H1 (cell line): ENCODE measurements around the gene GNAI1. TPM values are rescaled to one million over a fixed set of nuclear protein-coding genes. Genes with fewer than 3 reads are reported as not detected.

Source experiments
- ASH2L ChIP-seq: fragments of 200-600, 300-600 bp; sonication (generic); IDR thresholded peaks from one replicate; pipeline ENCODE4 v1.7.1; 2017; ENCODE audit warnings: low read length
- BCL11A ChIP-seq, 2 experiments: IDR thresholded peaks; one replicate each; pipeline ENCODE4 v1.6.1; 2011; ENCODE audit warnings: low read depth in 2 of 2, low read length in 2 of 2, mild to moderate bottlenecking in 2 of 2
- CBX5 ChIP-seq: fragments of 300-800, 300-1000 bp; sonication (generic); IDR thresholded peaks from 2 replicates; pipeline ENCODE4 v1.7.1; 2016; ENCODE audit warnings: antibody characterized with exemption, low read length, low read depth
- CBX8 ChIP-seq: fragments of 300-800, 300-1000 bp; sonication (generic); IDR thresholded peaks from 2 replicates; pipeline ENCODE4 v1.7.1; 2016; ENCODE audit warnings: low read depth, low read length, borderline replicate concordance
- CHD1 ChIP-seq: IDR thresholded peaks from 2 replicates; pipeline ENCODE4 v1.6.1; 2012; ENCODE audit warnings: low read depth, low read length, improper control_type of control experiment
- CREB1 ChIP-seq: IDR thresholded peaks from 2 replicates; pipeline ENCODE4 v1.6.1; 2012; ENCODE audit warnings: inconsistent platforms
- CTBP2 ChIP-seq: IDR thresholded peaks from 2 replicates; pipeline ENCODE4 v1.7.0; 2011; ENCODE audit warnings: borderline replicate concordance, mild to moderate bottlenecking, moderate library complexity, mixed read lengths, low read length; ENCODE audit not compliant: insufficient read depth, insufficient read length
- EZH2 ChIP-seq: fragments of 200-600 bp; sonication (generic); IDR thresholded peaks from 2 replicates; pipeline ENCODE4 v1.7.1; 2012; ENCODE audit warnings: low read depth, mild to moderate bottlenecking, moderate library complexity, low read length, inconsistent platforms; ENCODE audit not compliant: severe bottlenecking
- GTF2F1 ChIP-seq: IDR thresholded peaks from 2 replicates; pipeline ENCODE4 v1.6.1; 2012; ENCODE audit warnings: low read depth, low read length, improper control_type of control experiment, borderline replicate concordance
- HDAC2 ChIP-seq, 2 experiments: fragments of 300-600 bp in 1 of 2; sonication (generic) in 1 of 2; IDR thresholded peaks; 2 replicates each; pipeline ENCODE4 v1.6.1; 2011 to 2012; ENCODE audit warnings: low read depth in 2 of 2, low read length in 2 of 2, mild to moderate bottlenecking in 2 of 2, moderate library complexity in 2 of 2, borderline replicate concordance in 1 of 2, inconsistent platforms in 1 of 2
- JUN ChIP-seq: IDR thresholded peaks from 2 replicates; pipeline ENCODE4 v1.6.1; 2011; ENCODE audit warnings: low read depth, mild to moderate bottlenecking, improper control_type of control experiment, low read length
- JUND ChIP-seq: IDR thresholded peaks from 2 replicates; pipeline ENCODE4 v1.6.1; 2011; ENCODE audit warnings: mild to moderate bottlenecking, improper control_type of control experiment, low read length
- KDM1A ChIP-seq: fragments of 200-600, 300-600 bp; sonication (generic); IDR thresholded peaks from 2 replicates; pipeline ENCODE4 v1.7.1; 2016; ENCODE audit warnings: mild to moderate bottlenecking, low read length, borderline replicate concordance
- KDM5A ChIP-seq: fragments of 200-600 bp; IDR thresholded peaks from 2 replicates; pipeline ENCODE4 v1.7.1; 2012; ENCODE audit warnings: mild to moderate bottlenecking, low read length, inconsistent platforms, mixed read lengths
- NRF1 ChIP-seq: IDR thresholded peaks from 2 replicates; pipeline ENCODE4 v1.6.1; 2011; ENCODE audit warnings: mild to moderate bottlenecking, low read depth, low read length, improper control_type of control experiment
- PHF8 ChIP-seq: fragments of 200-600 bp; sonication (generic); conservative IDR thresholded peaks from 2 replicates; pipeline ENCODE4 v1.7.1; 2012; ENCODE audit warnings: low read depth, mild to moderate bottlenecking, inconsistent platforms, low read length, moderate library complexity
- RAD21 ChIP-seq, 2 experiments: IDR thresholded peaks in 1 of 2; conservative IDR thresholded peaks in 1 of 2; 2 replicates each; pipeline ENCODE4 v1.6.1; 2011; ENCODE audit warnings: low read depth in 2 of 2, low read length in 2 of 2, improper control_type of control experiment in 1 of 2, inconsistent platforms in 1 of 2, mild to moderate bottlenecking in 1 of 2, moderate library complexity in 1 of 2
- SP1 ChIP-seq: IDR thresholded peaks from 2 replicates; pipeline ENCODE4 v1.6.1; 2011; ENCODE audit warnings: low read depth, low read length
- SP4 ChIP-seq: IDR thresholded peaks from 2 replicates; pipeline ENCODE4 v1.6.1; 2012; ENCODE audit warnings: low read length, inconsistent platforms
- SUZ12 ChIP-seq: fragments of 200-600 bp; sonication (generic); IDR thresholded peaks from 2 replicates; pipeline ENCODE4 v1.6.1; 2012; ENCODE audit warnings: mild to moderate bottlenecking, inconsistent platforms, low read length, moderate library complexity, mixed read lengths
- TAF1 ChIP-seq: IDR thresholded peaks from 2 replicates; pipeline ENCODE4 v1.6.1; 2011; ENCODE audit warnings: mild to moderate bottlenecking, low read depth, low read length
- TCF12 ChIP-seq: IDR thresholded peaks from 2 replicates; pipeline ENCODE4 v1.6.1; 2011; ENCODE audit warnings: low read depth, mild to moderate bottlenecking, low read length
- ZNF274 ChIP-seq: IDR thresholded peaks from 2 replicates; pipeline ENCODE4 v1.7.0; 2012; ENCODE audit warnings: low read length, borderline replicate concordance; ENCODE audit errors: extremely low read depth
- polyA plus RNA-seq, 7 experiments: library from polyadenylated mRNA; depleted of rRNA in 3 of 7; stranded (reverse) in 5 of 7; unstranded in 2 of 7; fragments of >200 nt in 5 of 7; fragments of 200-250 nt in 2 of 7; gene quantifications; 1 replicate in 5 of 7; 2 replicates in 1 of 7; 4 replicates in 1 of 7; pipeline versions ENCODE4 v1.2.1 to v1.2.3, GENCODE V29; 2011 to 2013; ENCODE audit warnings: missing spikeins in 2 of 7, mixed read lengths in 2 of 7
- total RNA-seq: library from RNA; stranded (reverse); fragmentation: NEBNext Ultra II Directional; extraction: Animal tissue kit (Norgen Biotek cat#: 25700); gene quantifications from 2 replicates; pipeline ENCODE4 v1.2.1, GENCODE V29; 2021
- TF ChIP-seq, protein P1 (sequence below): IDR thresholded peaks from 2 replicates; pipeline ENCODE4 v1.6.1; 2012; ENCODE audit warnings: inconsistent platforms

GNAI1 gene
- total and polyA plus RNA-seq, 2 of the 8 experiments (the other 6 are each of a cell fraction or from before 2014, with no cell fraction given), result 8.0 to 29.5 TPM

DNA sequence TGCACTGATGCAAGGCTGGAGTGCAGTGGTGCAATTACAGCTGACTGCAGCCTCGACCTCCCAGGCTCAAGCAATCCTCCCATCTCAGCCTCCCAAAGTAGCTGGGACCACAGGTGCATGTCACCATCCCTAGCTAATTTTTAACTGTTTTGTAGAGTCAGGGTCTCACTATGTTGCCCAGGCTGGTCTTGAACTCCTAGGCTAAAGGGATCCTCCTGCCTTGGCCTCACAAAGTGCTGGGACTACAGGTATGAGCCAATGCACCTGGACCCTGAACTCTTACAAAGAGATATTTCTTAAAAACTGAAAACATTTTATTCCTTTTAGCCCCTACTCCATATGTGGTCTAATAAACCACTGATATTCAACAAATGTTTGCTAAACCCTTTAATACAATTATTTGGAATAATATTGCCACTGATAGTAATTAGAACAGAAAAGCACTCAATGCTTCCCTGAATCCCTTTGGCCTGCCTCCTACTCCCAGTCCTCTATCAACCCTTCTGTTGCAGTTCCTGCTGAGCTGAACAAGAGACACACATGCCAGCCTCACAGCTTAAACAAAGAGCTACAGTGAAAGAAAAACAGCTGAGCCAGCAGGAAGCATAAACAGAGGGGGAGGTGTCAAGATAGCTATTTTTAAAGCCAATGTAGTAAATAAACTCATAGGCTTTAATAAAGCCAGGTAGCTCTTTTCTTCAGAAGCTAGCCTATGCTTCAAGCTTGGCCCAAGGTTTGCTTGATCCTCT is 7.0 kb upstream of the GNAI1 start (continued):
- TF ChIP-seq SUZ12 (no peak), SP1 (peak; percentile 90), SP4 (no peak), EZH2 (no peak), ASH2L (no peak), CREB1 (no peak), CBX5 (no peak), JUN (no peak), TAF1 (no peak), NRF1 (no peak), KDM5A (no peak), JUND (no peak), CTBP2 (no peak), PHF8 (no peak), RAD21 (IDR thresholded peaks at IDR 0.05 in 1 of 2, conservative IDR thresholded peaks at IDR 0.05 in 1 of 2; ENCODE audit: low read depth in 2 of 2, low read length in 2 of 2) (peak in 1 of 2 experiments; percentile 13; a peak in 1 of 4 replicates), GTF2F1 (no peak), BCL11A (IDR thresholded peaks at IDR 0.05; ENCODE audit: low read depth in 2 of 2, low read length in 2 of 2) (peak; percentile 73 to 82), KDM1A (peak; percentile 80; the same call in 1 of the 2 replicates), ZNF274 (no peak), CBX8 (no peak), TCF12 (peak; percentile 92), CHD1 (no peak), HDAC2 (IDR thresholded peaks at IDR 0.05; ENCODE audit: borderline replicate concordance in 1 of 2, low read depth in 2 of 2, low read length in 2 of 2) (peak in 1 of 2 experiments; percentile 90; a peak in 3 of 4 replicates)
- TF ChIP-seq, protein P1, sequence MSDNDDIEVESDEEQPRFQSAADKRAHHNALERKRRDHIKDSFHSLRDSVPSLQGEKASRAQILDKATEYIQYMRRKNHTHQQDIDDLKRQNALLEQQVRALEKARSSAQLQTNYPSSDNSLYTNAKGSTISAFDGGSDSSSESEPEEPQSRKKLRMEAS, result peak; percentile 78
